ENCODE results near the gene RRP1.
A peak's percentile ranks its signal among the peaks of the same experiment; 100 is the strongest.

The RRP1 gene

DNA sequence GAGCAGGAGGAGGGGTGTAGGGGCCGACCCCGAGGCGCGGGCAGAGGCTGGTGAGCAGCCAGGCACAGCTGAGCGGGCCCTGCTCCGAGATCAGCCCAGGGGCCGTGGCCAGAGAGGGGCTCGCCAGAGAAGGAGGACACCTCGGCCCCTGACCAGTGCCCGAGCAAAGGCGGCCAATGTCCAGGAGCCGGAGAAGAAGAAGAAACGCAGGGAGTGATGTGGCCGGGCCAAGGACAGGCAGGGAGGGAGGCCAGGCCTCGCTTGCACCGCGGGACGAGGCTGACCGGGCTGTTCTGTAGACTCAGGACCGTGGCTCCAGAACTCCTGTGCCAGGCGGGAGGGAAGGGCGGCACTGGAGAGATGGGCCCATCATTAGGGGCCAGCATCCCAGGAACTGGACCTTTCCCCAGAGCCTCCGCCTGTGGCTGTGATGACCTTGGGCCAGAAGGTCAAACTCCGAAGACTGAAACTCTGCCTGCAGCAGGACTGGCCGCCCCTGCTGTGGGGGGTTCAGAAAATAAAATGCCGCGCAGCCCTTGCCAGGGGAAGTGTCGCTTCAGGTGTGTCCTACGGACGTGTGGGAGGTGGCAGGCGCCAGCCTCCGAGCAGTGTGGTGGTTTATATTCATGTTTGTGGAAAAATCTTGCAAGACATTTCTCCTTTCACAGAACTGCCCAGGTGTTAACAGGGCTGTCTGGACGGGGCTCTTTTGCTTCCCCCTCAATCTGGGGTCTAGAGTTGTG, 14.4 kb downstream of the RRP1 start:
- no peak for DNase-seq

GRCh38 chr21:43805275-43805800, 16.0 kb downstream of the RRP1 start:
- DNase-seq = no peak

- no peak for DNase-seq
Observed at GRCh38 chr21:43806017-43806710, 16.8 kb downstream of the RRP1 start.

- DNase-seq = no peak
Observed at GRCh38 chr21:43808367-43808766, 19.0 kb downstream of the RRP1 start.

DNA sequence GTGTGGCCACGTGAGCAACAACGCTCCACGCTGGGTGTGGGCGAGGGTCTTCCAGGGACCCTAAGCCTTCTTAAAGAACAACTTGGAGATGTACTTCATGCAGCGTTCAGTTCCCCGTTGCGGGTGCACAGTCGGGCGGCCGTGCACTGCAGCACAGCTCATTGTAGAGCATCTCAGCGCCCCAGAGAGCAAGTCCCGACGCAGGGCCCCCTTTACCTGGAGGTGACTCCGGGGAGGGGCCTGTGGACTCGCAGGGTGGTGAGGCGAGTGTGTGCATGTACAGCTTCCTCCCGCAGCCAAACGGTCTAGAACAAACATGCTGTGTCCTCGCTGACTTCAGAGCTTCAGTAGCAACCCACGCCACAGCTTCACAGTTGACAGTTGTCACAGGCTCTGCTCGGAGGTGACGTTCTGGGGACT, 19.5 kb downstream of the RRP1 start:
- no peak for DNase-seq

DNA sequence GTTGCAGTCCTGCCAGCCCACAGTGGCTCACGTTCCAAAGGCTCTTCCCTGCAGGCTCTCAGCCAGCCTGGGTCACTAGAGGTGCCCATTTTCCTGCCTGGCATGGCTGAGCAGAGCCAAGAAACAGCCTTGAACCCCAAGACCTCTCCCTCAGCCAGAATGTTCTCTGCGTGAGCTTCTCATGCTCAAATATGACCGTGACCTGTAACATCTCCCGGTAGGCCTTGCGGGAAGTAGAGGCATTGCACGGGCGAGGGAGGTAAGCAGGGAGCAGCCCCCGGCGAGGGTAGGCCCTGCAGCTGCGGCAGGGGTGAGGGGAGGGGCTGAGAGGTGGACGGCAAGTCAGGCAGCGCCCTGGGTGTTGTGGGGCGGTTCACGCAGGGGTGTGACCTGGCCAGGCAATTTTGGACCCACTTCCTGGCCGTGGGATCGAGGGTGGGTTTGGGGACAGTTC, 20.0 kb downstream of the RRP1 start:
- DNase-seq = no peak

- DNase-seq = no peak
Observed at GRCh38 chr21:43809853-43810504, 20.6 kb downstream of the RRP1 start.

- peak; percentile 92 for DNase-seq
Observed at GRCh38 chr21:43810505-43811261, 21.3 kb downstream of the RRP1 start.

GRCh38 chr21:43811262-43812105, 22.1 kb downstream of the RRP1 start:
- no peak for DNase-seq

GRCh38 chr21:43812139-43812821, 22.9 kb downstream of the RRP1 start:
- no peak for DNase-seq

DNA sequence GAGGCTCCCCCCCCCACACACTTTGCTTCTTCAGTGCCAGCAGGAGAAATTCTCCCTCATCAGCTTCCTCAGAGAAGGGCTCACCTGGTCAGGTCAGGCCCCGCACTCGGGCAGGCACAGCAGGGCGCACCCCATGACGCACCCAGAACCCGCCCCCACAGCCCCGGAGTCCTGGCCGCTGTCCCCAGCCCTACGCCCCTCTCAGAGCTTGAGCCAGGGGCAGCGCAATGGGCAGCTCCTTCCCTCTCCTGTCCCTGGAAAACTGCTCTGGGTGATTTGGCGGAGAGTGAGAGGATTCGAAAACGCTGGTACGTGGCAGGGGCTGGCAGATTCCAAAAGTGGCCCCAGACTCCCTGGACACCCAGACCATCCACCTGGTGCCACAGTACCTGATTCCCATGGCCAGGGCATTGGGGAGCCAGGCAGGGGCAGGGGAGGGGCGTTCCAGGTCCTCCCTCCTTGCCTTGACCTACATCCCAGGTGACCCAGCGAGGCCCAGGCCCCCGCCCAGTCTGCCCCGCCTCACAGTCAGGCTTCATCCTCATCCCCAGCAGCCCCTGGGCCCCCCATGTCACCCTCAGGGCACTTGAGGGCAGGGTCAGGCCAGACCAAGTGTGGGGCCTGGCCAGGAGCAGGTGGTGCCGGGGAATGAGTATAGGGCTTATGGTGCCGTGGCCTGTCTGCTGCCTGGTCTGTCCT, 23.7 kb downstream of the RRP1 start:
- DNase-seq = no peak

- DNase-seq = no peak
Observed at GRCh38 chr21:43813656-43813980, 24.2 kb downstream of the RRP1 start.

- no peak for DNase-seq
Observed at GRCh38 chr21:43814215-43815106, 25.1 kb downstream of the RRP1 start.

DNA sequence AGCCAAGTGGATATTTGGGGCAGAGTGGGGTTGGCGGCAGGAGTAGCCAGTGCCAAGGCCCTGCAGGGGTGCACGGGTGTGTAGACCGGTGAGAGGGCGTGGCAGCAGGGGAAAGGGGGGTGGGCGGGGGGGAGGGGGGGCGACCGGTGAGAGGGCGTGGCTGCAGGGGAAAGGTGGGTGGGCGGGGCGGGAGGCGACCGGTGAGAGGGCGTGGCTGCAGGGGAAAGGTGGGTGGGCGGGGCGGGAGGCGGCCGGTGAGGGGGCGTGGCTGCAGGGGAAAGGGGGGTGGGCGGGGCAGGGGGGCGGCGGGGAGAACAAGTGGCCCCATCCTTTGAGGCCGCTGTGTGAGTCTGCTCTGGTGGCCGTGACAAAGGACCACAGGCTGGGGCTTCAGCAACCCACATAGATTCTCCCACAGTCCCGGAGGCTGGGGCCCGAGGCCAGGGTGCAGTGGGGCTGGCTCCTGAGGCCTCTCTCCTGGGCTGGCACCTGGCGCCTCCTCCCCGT, 25.8 kb downstream of the RRP1 start:
- no peak for DNase-seq

DNA sequence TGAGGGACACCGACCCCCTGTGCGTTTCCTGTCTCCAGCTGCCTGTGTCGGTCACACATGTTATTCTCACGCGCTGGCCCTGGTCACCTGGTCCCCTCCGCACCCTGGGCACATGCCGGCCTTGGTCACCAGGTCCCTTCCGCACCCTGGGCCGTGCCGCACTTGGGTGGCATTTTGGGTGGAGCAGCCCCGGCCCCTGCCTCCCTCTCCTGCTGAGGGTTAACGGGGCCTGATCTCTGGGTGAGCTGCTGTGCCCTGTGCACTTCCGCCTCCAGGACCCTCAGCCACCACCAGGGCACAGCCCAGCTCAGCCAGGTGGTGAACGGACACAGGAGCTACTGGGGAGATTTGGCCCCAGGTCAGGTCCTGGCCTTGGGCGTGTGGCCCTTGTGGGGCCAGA, 26.6 kb downstream of the RRP1 start:
- DNase-seq = no peak

- no peak for DNase-seq
Observed at GRCh38 chr21:43816611-43817071, 27.3 kb downstream of the RRP1 start.

DNA sequence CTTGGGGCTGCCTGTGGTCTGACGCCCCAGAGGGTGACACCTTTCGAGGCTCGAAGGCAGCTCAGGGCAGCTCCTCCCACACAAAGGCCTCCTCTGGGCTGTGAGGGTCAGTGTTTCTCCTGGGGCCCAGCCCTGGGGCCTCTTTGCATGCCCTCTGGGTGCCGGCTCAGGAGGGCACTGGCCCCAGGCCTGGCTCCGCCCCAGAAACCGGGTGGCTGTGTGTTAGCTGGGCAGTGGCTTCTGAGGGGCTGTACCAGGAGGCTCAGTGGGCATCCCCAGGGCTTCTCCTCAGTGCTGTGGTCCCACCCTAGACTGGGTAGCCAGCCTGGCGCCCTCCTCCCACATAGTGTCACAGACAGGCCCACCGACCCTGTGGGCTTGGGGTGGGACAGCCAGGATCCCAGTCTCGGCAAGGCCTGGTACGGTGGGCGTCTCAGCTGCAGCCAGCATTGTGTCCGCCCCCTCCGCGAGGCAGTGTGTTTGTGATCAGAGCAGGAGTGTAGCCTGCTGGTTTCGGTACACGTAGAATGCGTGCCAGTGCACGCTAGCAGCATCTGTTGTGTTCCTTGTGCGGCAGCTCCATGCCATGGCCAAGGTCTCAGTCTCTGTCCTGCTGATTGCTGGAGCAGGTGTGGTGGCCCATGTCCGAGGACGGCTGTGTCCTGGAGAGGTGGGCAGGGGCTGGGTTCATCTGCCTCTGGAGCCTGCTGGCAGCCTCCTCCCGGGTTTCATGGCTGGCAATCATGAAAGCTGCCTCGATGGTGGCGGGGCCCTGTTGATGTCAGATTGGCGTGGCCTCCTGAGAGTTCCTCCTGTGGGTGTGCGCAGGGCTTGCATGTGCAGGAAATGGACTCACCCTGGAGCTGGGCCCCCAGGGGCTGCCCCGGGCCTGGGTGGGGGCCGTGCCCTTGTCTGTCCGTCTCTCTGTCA, 28.0 kb downstream of the RRP1 start:
- DNase-seq = no peak

- no peak for DNase-seq
Observed at GRCh38 chr21:43818685-43819084, 29.3 kb downstream of the RRP1 start.

Data from stimulated activated CD4-positive, alpha-beta T cell treated with anti-CD3 and anti-CD28 coated beads, Interleukin-12 subunit alpha, Interleukin-12 subunit beta, amount 100 ng/mL, for 4 hours (primary cell).